Kidney (tissue), 14 donors: ENCODE measurements around the gene FER1L5. TPM values are rescaled to one million over a fixed set of nuclear protein-coding genes. Genes with fewer than 3 reads are reported as not detected.

Source experiments
- DNase-seq, 5 donors: peaks; one replicate each; pipeline ENCODE4 v3.0.0-alpha.2; 2013 to 2020
- FAIRE-seq: peaks from 2 replicates; lab custom pipeline; 2012; peaks lifted over from hg19 to GRCh38; lab: Jason Lieb, UNC
- H3K27ac ChIP-seq, 2 donors: one replicate each; pipeline ENCODE4 v1.7.0; 2013; ENCODE audit warnings: low read depth in 2 of 2, low read length in 2 of 2, inconsistent platforms in 1 of 2
- H3K27me3 ChIP-seq: one replicate; pipeline ENCODE4 v1.7.1; 2013; ENCODE audit warnings: low read length, inconsistent platforms; ENCODE audit not compliant: control insufficient read depth, insufficient read depth
- H3K36me3 ChIP-seq, 3 donors: one replicate each; pipeline versions ENCODE4 v1.7.0 to v1.7.1; 2013; ENCODE audit warnings: low read length in 3 of 3, control low read depth in 1 of 3, inconsistent platforms in 1 of 3; ENCODE audit not compliant: insufficient read depth in 3 of 3, control insufficient read depth in 2 of 3
- H3K4me1 ChIP-seq, 3 donors: one replicate each; pipeline versions ENCODE4 v1.7.0 to v1.7.1; 2013; ENCODE audit warnings: low read length in 3 of 3, inconsistent platforms in 1 of 3, low read depth in 1 of 3; ENCODE audit not compliant: control insufficient read depth in 2 of 3, insufficient read depth in 2 of 3
- H3K4me3 ChIP-seq, 3 donors: one replicate each; pipeline versions ENCODE4 v1.7.0 to v1.8.1; 2013; ENCODE audit warnings: low read length in 3 of 3, control low read depth in 1 of 3, inconsistent platforms in 1 of 3
- H3K9ac ChIP-seq, 3 donors: one replicate each; pipeline versions ENCODE4 v1.7.0 to v1.7.1; 2013; ENCODE audit warnings: low read length in 3 of 3, control low read depth in 1 of 3, inconsistent platforms in 1 of 3
- H3K9me3 ChIP-seq, 3 donors: one replicate each; pipeline versions ENCODE4 v1.7.0 to v1.7.1; 2013; ENCODE audit warnings: low read length in 3 of 3, control low read depth in 1 of 3, inconsistent platforms in 1 of 3; ENCODE audit not compliant: control insufficient read depth in 2 of 3, insufficient read depth in 1 of 3
- CTCF ChIP-seq: IDR thresholded peaks from 3 replicates; pipeline ENCODE4 v1.5.1; 2012; ENCODE audit warnings: mild to moderate bottlenecking, moderate library complexity, borderline replicate concordance; ENCODE audit not compliant: insufficient read depth; ENCODE audit errors: extremely low read depth
- intact Hi-C: fragments of 100-400 bp; cut with DNase I; formaldehyde crosslinking; loops from one replicate; pipeline ENCODE4 v1.11.1; 2022
- polyA plus RNA-seq: library from polyadenylated mRNA; stranded (reverse); fragments of 350-450 nt; fragmentation: Illumina TruSeq; extraction: RNeasy Lipid Tissue Mini Kit (QIAGEN cat#74804); gene quantifications from one replicate; pipeline ENCODE4 v1.2.3, GENCODE V29; 2014; ENCODE audit warnings: low read depth, low replicate concordance; ENCODE audit not compliant: insufficient read depth
- total RNA-seq: library from RNA; stranded (reverse); fragmentation: NEBNext Ultra II Directional; extraction: Animal tissue kit (Norgen Biotek cat#: 25700); gene quantifications from one replicate; pipeline ENCODE4 v1.2.1, GENCODE V29; 2021
- donor health status: control.
- donor health status: control.
- donor health status: control.
- donor health status: control.
- donor health status: control.
- donor health status: DM: yes; HTN: yes; CAD: no.
- donor health status: Normal renal cell carcinoma (clear cell type).

Gene FER1L5
- total and polyA plus RNA-seq, 2 donors from 2014 or later = 0.15 to 1.3 TPM

GRCh38 chr2:96734880-96735583, 92.5 kb downstream of the FER1L5 start:
- Histone ChIP-seq H3K9me3 (no peaks in the 10 kb centered on the region), H3K4me1 (peaks cover 0 to 14% (median 8%) of the 10 kb centered on the region in 3 donors), H3K9ac (no peak overlapping the region), H3K27ac (peak overlapping the region in 1 of 2 donors; percentile 34), H3K36me3 (peaks cover 6 to 37% (median 29%) of the 10 kb centered on the region in 3 donors), H3K27me3 (no peaks in the 10 kb centered on the region), H3K4me3 (no peak overlapping the region)
- TF ChIP-seq CTCF = no peak
- intact Hi-C loops = no loop called here
- FAIRE-seq (no peak), DNase-seq (no peak)

GRCh38 chr2:96737251-96737650, 94.7 kb downstream of the FER1L5 start:
- FAIRE-seq (no peak), DNase-seq (no peak)
- Histone ChIP-seq H3K4me3 (no peak overlapping the region), H3K36me3 (peaks cover 3 to 28% (median 18%) of the 10 kb centered on the region in 3 donors), H3K27ac (no peak overlapping the region), H3K4me1 (peaks cover 0 to 14% (median 8%) of the 10 kb centered on the region in 3 donors), H3K9ac (no peak overlapping the region), H3K27me3 (no peaks in the 10 kb centered on the region), H3K9me3 (no peaks in the 10 kb centered on the region)
- intact Hi-C loops = no loop called here
- no peak for TF ChIP-seq CTCF

DNA sequence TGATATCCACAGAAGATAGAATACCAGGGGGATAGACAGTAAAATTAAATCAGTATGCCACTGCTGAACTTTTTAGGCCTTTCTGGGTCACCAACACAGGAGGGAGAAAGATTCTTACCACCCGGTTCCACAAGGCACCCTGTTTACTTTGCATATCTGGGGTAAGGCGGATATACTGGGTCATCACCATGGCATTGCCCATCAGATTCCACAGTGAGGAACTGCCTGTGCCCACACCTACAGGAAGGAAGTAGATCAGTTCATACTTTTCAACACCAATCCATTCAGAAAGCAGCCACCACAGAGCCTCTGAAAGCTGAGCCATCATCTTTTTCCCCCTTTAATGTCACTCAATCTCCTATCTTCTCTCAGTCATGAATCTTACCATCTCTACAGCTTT, 95.3 kb downstream of the FER1L5 start:
- DNase-seq (no peak), FAIRE-seq (no peak)
- peak overlapping the region in 1 of 3 donors; percentile 22 for H3K9ac ChIP-seq
- no peak overlapping the region for H3K27ac ChIP-seq
- no peaks in the 10 kb centered on the region for H3K9me3 ChIP-seq
- intact Hi-C loops = no loop called here
- H3K4me1 ChIP-seq = peaks cover 0 to 14% (median 8%) of the 10 kb centered on the region in 3 donors
- peak overlapping the region in 2 of 3 donors; percentile 4 to 7 for H3K4me3 ChIP-seq
- H3K27me3 ChIP-seq = no peaks in the 10 kb centered on the region
- no peak for TF ChIP-seq CTCF
- peaks cover 3 to 27% (median 18%) of the 10 kb centered on the region in 3 donors for H3K36me3 ChIP-seq
